ENCODE measurements around the gene SMURF1.
"Not testable (repeated sequence)": the region's sequence is repeated elsewhere in the genome, so short reads cannot be mapped to it uniquely, and the experiment has no call there.

The SMURF1 gene

GRCh38 chr7:99118077-99118476 is 25.8 kb downstream of the SMURF1 start:
- no peak for DNase-seq

GRCh38 chr7:99116144-99116543 is 27.8 kb downstream of the SMURF1 start:
- no peak for DNase-seq

GRCh38 chr7:99115379-99115778 is 28.5 kb downstream of the SMURF1 start:
- DNase-seq: no peak

DNA sequence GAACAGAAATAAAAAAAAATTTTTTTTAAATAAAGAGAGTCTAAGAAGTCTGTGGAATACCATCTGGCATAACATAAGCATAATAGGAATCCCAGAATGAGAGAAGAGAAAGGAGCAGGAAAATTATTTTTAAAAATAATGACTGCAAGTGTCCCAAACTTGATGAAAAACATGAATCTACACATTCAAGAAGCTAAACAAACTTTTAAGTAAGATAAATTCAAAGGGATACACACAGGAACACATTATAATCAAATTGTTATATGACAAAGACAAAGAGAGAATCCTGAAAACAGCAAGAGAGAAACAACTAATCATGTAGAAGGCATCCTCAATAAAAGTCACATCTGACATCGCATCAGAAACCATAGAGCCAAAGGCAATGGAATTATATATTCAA is 30.9 kb downstream of the SMURF1 start:
- no peak for DNase-seq

DNA sequence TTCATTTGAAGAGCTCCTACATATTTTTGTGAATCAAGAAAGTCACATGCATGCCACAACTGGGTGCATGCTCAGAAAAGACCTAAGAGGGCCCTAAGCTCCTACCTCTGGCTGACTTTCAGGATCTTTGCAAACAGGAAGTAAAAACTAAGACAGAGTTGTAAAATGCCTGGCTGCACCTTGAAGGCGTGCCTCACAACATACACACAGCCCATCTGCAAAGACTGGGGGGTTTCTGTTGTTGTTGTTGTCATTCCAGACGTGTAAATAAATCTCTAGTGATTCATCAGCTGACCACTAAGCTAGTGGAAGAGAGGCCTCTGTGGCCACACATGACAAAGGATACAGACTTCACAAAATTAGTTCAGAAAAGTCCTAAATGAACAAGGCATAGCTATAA is 31.8 kb downstream of the SMURF1 start:
- DNase-seq: no peak

- DNase-seq: no peak
Observed at GRCh38 chr7:99111591-99111990, 32.3 kb downstream of the SMURF1 start.

DNA sequence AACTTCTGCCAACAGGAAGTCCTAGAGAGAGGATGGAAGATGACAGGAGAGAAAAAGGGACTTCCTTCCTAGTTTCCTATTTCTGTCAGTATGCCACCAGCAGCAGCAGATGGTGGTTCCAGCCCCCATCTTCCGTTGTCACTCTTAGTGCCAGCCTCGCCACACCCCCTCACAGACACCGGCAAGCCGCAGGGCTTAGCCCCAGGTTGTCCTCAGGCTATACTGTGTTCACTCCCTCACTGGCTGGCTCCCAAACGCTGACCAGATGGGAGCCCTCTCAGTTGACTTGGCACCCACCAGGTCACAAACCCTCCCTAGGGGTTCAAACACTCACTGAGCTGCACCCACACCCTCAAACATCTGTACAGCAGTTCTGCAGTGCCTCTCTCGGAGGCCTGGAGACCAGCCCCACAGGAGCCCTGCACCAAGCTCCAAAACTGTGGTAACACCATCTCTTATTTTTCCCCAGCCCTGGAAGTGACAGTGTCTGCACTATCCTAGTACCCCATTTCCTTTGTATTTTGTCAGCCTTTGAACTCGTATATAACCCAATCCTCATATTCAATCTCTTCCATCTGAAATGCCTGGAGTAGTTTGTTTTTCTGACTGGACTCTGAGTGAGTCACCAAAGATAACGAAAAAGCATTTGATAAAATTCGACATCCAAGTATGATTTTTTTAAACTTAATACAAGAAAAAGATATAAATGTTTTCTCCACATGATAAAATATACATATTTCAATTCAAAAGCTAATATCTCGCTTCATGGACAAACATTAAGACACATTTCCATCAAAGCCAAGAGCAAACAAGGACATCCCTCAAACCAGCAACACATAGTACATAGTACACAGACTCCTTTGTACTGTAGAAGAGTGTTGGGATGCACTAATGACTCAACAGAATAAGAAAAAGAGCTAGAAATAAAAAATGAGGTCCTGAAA is 34.5 kb downstream of the SMURF1 start:
- DNase-seq: no peak

DNA sequence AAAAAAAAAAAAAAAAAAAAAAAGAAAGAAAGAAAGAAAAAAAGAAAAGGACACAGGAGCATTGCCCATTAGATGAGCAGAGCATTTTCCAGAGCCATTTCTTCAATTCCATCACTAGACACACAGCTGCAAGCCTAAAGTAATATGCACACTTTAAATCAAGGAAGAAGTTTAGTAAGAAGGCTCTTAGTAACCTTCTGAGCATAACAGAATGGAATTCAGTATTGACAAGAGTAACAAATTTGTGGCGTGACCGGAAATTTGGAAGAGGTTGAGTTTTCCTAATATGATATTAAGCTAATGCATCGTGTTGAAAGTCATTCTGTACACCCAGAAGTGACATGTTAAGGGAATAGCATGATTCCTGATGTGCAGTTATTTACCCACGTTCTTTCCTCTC is 35.3 kb downstream of the SMURF1 start:
- DNase-seq: no peak

DNA sequence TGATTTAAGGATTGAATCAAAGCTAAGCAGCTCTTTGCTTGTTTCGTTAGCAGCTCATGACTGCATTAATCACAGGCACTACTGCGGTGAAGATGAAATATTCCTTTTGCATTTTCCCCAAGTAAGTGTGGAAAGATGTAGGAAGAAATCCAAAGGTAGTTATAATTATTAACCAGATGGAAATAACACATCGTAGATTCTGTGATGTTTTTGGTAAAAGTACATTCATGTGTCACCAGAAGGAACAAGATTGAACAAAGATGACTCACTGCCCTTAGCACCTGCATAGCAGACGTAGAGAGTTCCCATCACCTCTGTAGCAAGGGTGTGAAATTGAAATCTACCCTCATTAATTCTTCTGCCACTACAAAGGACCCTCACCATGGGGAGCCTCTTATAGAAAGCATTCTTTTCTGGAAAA is 37.1 kb downstream of the SMURF1 start:
- no peak for DNase-seq

DNA sequence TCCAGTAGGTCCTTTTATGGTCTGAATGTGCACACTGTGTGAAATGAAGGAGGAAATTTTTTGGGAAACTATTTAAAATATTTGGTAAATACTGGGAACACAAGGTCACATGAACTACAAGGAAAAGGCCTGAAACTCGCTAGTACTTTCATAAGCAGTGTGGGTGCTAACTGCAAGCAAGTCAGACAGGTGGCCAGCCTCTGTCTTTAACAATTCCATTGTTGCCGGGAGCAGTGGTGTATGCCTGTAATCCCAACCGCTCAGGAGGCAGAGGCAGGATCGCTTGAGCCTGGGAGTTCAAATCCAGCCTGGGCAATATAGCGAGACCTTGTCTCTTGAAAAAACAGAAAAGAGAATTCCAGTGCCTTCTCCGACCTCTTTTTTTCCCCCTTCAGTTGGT is 37.5 kb downstream of the SMURF1 start:
- DNase-seq: no peak

- no peak for DNase-seq
Observed at GRCh38 chr7:99105756-99106155, 38.2 kb downstream of the SMURF1 start.

GRCh38 chr7:99104631-99105030 is 39.3 kb downstream of the SMURF1 start:
- no peak for DNase-seq

DNA sequence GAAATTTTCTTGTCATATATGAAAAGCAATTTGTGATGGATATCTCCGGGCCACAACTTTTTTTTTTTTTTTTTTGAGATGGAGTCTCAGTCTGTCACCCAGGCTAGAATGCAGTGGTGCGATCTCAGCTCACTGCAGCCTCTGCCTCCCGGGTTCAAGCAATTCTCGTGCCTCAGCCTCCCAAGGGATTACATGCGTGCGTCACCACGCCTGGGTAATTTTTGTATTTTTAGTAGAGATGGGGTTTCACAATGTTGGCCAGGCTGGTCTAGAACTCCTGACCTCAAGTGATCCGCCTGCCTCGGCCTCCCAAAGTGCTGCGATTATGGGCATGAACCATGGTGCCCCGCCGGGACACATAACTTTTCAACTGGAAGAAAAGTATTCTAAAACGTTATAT is 40.1 kb downstream of the SMURF1 start:
- DNase-seq: not testable (repeated sequence)

DNA sequence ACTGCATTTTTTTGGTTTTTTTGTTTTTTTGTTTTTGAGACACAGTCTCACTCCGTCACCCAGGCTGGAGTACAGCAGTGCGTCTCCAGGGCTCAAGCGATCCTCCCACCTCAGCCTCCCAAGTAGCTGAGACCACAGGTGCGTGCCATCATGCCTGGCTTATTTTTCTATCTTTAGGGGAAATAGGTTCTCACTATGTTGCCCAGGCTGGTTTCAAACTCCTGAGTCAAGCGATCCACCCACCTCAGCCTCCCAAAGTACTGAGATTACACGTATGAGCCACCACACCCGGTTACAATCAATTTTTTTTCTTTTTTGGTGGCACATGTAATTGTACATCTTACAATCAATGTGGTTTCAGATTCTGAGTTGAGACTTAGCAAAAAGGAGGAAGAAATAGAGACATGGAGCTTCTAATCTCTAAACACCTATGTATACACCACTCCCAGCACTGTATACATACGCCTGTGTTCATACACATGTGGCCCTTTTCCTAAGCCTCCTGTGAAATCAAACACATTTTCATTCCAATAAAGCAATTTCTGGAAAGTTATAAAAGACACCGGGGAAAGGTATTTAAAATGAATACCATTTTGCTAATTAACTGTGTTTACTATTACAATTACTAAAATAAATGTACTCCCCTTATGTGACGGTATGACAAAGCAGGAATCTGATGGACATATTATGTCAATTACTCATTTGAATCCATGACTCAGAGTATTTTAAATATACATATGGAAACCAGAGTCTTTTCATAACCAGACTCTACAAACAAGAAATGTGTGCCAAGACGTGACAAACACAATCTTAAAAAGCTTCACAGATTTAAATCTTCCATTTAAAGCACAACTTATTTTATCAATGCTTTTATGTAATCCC is 40.9 kb downstream of the SMURF1 start:
- DNase-seq: no peak

- DNase-seq: no peak
Observed at GRCh38 chr7:99102361-99102760, 41.5 kb downstream of the SMURF1 start.

DNA sequence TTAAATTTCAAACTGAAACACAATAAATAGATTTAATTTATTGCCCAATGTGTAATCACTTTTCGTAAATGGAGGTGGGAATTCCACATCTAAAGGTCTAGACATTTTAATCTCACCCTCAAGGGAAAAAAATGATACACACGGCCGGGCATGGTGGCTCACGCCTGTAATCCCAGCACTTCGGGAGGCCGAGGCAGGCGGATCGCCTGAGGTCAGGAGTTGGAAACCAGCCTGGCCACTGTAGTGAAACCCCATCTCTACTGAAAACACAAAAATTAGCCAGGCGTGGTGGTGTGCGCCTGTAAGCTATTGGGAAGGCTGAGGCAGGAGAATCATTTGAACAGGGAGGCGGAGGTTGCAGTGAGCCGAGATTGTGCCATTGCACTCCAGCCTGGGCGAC is 42.4 kb downstream of the SMURF1 start:
- DNase-seq: not testable (repeated sequence)

DNA sequence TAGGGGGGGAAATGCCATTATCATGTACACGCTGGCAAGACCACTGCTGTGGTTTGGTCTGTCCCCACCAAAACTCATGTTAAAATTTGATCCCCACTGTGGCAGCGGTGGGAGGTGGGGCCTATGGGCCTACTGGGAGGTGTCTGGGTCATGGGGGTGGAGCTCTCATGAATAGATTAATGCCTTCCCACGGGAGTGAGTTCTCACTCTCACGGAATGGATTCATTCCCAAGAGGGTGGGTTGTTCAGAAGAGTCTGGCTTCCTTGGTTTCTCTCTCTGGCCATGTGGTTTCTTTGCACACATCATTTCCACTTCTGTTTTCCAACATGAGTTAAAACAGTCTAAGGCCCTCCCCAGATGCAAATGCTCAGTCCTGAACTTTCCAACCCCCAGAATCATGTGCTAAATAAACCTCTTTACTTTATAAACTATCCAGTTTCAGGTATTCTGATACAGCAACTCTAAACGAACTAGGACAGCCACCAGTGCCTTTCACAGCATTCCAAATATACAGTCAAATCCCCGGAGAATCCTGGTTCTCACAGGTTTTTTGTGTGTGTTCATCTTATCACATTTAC is 44.3 kb downstream of the SMURF1 start:
- DNase-seq: no peak

DNA sequence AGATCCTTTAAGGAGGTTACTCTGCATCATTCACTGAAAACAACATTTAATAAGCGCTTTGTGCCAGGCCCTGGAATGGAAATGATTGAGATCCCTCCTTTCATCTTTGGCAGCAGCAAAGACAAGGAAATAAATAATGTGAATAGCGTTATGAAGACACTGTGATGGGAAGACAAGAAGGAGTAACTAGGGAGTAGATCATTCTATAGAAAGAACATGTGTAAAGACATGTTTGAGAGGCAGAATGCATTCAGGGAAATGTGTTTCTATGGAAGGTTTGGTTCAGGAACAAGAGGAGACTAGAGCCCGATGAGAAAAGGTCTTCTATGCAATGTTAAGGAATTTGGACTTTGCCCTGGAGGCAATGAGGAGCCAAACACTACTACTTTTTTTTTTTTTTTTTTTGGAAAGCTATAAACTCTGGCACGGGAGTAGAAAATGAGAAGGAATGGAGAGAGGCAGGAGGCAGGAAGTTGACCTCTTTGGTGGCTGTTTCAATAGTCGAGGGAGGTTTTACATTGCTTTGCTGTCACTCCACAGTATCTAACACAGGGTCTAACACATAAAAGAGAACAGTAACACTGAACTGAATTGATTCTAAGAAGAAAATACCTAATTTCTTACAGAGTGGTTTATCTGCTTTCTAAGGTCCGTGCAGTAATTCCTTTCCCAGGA is 44.9 kb downstream of the SMURF1 start:
- no peak for DNase-seq

- no peak for DNase-seq
Observed at GRCh38 chr7:99098286-99098823, 45.6 kb downstream of the SMURF1 start.

DNA sequence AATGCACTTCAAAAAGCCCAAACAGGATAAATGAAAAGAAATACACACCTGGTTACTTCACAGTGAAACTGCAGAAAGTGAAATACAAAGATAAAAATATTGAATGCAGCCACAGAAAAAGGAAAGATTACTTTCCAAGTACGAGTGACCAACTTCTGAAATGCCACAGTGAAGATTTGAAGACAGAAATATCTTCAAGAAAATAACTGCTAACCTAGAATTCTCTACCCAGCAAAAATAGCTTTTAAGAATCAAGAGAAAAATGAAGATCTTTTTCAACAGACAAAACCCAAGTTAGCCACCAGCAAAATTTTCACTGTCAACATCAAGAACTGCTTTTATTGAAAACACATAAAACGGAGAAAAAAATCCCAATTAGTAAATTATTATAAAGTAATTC is 46.2 kb downstream of the SMURF1 start:
- DNase-seq: no peak

- no peak for DNase-seq
Observed at GRCh38 chr7:99096124-99096887, 47.6 kb downstream of the SMURF1 start.

- DNase-seq: no peak
Observed at GRCh38 chr7:99095698-99096097, 48.2 kb downstream of the SMURF1 start.
